Measurements from ENCODE around the gene CD79B.

CD79B gene

DNA sequence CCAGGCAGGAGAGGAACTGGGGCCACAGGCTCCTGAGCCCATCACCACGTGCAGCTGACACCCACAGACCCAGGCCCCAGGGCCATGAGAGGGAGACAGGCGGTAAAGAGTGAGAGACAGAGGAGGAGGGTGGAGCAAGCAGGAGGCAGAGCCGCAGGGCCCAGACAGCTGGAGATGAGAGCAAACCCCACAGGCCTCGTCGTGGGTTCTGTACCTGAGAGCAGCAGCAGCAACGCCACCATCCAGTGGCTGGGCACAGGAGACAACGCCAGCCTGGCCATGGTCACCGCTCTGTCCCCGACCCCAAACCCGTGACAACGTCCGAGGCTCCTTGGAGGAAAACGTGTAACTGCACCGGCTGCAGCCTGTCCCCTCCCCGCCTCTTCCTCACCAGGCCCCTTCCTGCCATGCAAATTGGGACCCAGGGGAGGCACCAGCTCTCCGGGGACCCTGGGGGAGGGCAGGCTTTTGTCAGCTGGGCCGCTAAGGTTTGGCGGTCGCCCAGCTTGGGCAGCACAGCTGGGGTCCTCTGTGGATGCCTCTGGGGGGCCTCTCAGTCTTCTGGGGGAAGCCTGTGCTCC, at the start of gene CD79B:
TSS of gene CD79B (minus strand) at position 351 of the 581 bp plus-strand sequence. CDS start at position 281, 70 bp downstream.
- DNase-seq, result no peak

DNA sequence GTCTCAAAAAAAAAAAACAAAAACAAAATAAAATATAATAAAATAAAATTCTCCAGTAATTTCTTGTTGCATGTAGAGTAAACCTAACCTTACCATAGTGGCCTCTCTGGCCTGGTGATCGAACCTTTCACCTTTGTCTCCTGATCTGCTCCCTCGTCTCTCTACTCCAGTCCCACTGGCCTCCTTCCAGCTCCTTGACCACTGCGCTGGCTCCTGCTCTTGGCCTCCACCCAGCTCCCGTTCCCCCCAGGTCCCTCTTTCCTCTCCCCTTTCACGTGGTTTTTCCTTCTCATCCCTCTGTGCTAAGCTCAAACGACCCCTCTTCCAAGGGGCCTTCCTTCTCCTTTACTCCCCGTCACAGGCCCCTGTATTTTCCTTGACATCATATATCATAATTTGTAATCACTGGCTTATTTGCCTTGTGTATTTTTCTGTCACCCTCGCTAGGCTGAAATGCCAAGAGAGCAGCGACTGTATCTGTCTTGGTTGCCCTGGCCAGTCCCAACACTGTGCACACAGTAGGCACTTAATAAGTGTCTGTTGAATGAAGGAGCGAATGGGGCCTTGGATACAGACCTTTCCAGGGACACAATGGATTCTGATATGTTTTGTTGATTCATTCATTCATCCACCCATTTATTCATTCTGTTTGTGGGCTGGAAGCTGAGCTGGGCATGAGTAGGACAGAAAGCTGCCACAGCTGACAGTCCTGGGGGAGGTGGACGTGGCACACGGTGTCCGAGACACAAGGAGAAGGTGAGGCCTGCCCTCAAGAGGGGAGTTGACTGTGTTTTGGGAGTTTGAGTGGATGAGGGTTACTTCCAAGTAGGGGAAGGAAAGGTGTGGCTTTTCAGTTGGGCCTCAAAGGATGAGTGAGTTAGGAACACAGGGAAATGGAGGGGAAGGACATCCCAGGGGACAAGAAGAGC, 46.4 kb upstream of the CD79B start:
- no peak for DNase-seq

DNA sequence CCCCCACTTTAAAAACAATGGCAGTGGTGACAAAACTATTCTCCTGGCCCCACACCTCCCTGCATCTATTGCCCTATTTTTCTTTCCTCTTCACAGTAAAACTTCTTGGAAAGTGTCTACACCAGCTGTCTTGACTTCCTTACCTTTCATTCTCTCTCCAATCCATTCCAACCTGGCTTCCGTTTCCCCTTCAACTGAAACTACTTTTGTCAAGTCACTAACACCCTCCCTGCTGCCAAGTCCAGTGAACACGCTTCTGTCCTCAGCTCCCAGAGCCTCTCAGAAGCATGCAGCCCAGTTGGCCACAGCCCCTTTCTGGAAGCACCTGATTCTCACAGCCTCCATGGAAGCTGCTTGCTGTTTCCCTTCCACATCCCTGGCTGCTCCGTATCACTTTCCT, 44.6 kb upstream of the CD79B start:
- no peak for DNase-seq

DNA sequence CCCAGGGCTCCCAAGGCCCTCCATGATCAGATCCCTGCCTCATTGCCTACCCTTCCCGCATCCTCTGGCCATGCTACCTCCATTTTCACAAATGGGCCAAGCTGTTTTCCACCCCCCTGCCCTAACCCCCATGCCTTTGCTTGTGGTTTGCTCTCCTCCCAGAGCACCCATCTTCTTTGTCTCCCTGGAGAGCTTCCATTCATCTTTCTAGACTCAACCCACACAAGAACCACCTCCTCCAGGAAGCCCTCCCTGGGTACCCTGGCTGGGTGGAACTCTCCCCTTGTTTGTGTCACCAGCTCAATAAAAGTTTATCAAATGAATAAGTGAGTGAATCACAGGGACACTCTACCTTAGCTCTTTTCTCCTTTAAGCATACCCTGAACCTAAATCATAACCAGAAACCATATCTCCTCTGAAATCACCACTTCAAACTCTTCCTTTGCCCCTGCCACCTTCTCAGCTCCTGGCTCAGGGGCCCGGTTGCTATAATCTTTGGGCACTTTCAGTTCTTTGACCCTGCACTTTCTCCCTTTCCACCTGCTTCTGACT, 43.5 kb upstream of the CD79B start:
- DNase-seq, result no peak

DNA sequence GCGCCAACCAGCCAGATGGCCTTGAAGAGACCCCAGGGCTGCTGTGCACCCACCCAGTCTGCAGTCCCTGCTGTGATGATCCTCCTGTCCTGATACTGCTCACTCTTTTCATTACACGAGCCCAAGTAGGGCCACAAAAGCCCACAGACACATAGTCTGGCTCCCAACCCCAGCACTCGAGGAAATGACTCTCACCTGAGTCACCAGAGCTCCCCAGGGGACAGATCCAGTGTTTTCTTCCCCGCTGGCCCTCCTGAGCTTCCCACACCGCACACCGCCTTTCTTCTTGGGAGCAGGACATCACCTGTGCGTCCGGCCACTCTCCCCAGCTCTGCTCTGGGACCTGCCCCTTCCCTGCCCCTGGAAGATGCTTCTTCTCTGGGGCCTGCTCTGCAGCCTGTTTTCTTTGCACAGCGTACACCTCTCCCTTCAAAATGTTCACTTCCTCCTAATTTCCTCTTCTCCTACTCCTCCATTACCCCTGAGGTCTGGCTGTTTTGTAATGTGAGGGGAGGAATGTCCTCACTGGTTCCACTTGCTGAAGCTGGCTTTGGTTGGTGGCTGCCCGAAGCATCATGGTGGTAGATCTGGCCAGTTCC, 42.6 kb upstream of the CD79B start:
- no peak for DNase-seq

DNA sequence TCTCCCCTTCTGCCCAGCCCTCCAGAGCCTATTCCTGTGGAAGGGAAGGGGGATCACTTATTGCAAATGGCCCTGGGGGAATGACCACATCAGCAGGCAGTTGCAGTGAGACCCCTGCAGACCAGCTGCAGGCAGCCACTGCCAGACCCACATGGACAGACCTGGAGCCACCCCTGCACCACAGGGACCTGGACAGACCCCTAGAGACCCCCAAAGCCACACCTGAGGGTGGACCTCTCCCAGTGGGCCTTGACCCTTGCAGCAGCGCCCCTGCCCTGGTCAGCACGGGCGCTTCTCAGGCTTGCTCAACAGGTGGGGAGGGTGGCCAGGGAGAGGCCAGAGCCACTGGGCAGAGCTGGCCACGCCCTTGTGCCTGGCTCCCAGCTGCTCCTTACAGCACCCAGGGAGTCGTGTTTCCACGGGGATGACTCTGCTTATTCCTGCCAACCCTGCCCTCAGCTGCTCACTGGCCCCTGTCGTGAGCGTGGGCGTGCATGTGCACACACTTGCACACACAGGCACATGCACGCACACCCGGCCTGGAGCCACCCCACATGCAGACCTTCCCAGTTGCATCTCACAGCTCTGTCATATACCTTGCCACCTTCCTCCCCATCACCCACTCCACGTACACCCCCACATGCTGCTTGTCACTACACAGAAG, 41.9 kb upstream of the CD79B start:
- DNase-seq, result peak; percentile 2

DNA sequence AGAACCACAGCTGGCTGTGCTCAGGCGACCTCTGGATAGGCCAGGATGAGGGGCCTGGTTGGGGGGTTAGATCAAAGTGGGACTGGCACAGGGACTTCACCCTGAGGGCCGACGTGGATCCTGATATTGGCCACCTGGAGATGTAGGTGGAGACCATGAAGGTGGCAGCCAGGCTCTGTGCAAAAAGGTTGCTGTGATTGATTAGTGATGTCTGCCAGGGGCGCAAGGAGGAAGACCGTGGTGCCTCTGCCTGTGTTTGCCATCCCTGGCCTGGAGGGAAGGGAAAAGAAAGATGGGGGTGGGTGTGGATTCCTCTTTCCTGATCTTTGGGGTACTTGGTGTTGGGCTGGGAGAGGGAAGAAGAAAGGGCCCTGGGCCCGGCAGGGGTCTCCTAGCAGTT, 41.1 kb upstream of the CD79B start:
- no peak for DNase-seq

DNA sequence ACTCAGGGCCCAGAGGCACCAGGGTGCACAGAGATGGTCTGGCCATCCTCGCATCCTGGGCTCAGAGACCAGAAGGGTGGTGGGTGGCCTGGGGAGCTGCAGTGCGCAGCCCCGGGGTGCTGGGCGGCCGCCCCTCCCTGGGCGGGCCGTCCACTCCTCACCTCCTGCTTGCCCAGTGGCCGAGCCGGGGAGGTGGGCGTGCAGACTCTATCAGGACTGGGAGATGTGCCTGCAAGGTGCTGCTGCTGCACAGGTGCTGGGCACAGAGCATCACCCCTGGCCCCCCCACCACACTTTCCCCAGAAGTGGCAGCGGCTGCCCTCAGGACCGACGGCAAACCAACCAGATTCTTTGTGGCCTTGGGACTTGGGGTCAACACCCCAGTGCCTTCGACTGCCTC, 40.7 kb upstream of the CD79B start, which contains the start of gene SCN4A:
TSS of gene SCN4A (minus strand) at position 123 of the 400 bp plus-strand sequence. CDS start at position 46, 77 bp downstream.
- no peak for DNase-seq

DNA sequence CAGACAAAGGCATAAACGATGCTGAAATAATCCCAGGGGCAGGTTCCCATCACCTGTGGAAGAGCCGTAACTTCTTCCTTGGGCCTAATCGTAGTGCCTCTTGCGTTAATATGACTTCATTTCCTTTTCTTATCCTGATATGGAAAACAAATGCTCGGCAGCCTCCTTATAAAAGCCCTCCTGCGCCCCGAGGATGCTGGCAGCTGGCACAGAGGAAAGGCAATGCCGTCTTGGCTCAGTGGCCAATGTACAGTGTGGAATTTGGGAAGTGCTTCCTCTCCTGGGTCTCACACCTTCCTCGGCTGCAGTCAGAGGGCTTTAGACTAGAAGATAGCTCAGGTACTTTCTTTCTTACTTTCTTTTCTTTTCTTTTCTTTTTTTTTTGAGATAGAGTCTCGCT, 37.1 kb upstream of the CD79B start:
- no peak for DNase-seq

DNA sequence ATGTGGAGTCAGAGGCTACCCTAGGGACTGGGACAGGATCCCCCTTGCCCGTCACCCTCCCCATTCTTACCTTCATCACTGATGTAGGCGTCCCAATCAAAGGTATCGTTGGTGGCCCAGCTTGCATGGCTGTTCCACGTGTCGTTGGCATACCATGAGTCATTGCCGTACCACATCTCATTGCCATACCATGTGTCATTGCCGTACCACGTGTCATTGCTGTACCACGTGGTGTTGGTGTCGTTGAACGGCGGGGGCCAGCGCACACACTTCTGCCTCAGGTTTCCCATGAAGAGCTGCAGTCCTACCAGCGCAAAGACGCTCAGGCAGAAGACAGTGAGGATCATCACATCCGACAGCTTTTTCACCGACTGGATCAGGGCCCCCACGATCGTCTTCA, 35.8 kb upstream of the CD79B start:
- DNase-seq, result no peak

DNA sequence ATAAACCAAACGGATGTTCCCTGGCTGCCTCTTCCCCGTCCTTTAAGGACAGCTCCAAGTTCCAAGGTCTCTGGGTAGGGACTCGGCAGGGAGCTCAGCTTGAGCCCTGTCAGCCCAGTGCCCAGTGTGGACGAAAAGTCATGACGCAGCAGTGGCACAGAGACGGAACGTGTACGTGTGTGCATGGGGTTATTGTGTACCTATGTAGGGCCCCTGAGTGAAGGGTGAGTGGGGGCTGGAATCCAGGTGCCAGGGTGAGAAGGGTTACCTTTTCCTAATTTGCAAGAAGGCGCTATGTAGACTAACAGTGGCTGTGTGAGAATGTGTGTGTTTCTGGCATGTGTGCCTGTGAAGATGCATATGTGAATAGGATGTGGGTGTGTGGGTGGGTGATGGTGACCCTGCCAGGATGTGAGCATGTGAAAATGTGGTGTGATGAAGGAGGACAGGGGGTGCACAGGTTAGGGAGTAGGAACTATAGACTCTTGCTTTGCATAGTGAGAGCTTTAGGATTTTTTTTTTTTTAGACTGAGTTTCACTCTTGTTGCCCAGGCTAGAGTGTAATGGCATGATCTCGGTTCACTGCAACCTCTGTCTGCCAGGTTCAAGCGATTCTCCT, 34.6 kb upstream of the CD79B start:
- no peak for DNase-seq

DNA sequence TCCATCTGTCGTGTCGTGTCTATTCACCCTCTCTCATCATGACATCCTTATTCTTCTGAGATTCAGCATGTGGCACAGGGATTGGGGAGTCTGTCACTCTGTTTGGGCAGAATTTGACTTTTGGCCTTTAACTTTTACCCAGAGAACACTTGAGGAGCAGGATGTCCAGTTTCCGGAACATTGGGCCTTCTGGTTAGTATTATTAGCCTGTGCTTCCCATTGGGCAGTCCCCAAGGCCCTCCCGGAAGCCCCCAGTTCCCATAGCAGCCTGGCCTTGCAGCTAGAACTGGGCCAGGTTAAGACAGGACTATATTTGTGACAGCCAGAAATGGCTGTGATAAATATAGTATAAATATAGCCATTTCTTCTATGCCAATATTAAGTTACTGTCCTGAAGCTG, 31.0 kb upstream of the CD79B start:
- DNase-seq, result no peak

DNA sequence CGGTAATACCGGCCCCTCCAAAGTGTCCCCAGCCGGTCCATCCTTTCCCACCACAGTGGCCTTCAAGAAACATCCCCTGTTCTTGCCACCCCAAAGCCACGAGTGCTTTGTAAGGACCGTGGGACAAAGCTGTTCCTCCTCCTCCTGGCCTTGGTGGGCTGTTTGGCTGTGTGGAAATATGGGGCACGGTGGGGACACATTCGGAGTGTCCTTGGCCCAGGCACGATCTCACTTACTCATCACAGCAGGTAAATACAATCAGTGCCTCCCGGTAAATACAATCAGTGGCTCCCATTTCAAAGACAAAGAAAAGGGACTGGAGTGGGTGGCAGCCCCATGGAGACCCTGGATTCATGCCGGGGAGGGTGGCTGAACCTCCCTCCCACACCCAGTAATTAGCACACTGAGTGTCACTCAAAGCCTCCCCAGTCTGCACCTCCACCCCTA, 30.2 kb upstream of the CD79B start:
- no peak for DNase-seq

DNA sequence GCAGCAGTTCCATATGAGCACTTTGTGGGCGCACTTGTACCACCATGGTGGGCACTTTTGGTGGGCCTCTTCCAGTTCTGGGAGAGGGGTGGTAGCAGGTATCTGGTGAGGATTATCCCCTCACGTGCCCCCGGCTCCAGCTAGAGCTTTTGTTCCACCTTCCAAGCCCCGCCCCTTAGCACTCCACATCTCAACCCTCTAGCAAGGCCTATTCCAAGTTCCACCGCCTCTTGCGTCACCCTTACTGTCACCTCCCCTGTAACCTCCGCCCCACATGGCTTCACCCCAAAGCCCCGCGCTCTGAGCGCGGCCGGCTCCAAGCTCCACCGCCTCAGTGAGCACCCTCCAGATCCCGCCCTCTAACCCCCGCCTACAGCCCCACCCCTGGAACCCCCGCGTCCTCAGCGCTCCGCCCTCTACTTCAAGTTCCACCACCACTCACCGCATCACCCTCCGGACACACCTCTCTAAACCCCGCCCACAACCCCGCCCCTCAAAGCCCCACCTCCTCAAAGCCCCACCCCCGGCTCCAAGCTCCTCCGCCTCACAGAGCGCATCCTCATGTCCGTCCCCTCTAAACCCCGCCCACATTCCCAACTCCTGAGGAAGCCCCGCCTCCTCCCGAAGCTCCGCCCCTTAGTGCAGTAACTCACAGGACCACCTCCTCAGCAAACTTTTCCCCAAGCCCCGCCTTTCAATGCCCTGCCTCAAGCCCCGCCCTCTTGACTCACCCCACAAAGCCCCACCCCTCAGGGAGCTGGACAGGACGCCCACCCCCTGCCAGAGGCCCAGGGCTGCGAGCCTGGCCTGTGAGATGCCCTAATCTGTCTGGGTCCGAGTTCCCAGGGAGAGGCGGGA, 29.5 kb upstream of the CD79B start:
- peak; percentile 44 for DNase-seq

DNA sequence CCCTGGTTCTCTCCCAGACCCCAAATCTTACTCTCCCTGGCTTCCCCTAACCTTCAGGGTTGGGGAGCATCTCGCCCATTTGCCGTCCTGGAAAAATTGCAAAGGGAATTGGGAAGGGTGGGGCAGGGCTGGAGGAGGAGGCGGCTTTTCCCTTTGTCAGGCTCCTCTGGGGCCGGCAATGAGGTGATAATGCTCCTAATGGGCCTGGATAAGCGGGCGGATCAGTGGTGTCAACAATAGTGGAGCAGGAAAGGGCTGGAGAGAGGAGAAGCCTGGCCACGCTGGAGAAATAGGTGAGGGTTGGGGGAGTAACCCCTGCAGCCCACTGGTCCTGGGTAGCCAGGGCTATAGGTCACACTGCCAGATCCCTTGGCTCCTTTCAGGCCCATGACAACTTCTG, 28.3 kb upstream of the CD79B start:
- DNase-seq, result no peak

DNA sequence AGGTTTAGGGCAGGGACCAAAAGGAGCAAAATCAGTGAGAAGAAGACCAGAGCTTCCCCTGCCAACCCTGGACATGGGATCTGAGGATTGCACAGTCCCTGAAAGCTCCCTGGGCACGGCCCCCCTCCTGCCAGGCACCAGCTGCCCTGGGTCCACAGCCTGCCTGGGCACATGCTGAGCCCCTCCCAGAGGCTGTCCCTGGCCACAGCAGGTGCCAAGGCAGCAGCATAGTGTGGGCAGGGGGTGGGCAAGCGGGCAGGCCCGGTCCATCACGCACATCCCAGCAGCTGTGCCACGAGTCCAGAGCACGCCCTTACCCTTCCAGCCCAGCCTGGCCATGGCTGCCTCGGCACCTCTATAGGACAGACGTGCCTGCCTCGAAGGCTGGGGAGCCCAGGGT, 27.9 kb upstream of the CD79B start:
- no peak for DNase-seq

DNA sequence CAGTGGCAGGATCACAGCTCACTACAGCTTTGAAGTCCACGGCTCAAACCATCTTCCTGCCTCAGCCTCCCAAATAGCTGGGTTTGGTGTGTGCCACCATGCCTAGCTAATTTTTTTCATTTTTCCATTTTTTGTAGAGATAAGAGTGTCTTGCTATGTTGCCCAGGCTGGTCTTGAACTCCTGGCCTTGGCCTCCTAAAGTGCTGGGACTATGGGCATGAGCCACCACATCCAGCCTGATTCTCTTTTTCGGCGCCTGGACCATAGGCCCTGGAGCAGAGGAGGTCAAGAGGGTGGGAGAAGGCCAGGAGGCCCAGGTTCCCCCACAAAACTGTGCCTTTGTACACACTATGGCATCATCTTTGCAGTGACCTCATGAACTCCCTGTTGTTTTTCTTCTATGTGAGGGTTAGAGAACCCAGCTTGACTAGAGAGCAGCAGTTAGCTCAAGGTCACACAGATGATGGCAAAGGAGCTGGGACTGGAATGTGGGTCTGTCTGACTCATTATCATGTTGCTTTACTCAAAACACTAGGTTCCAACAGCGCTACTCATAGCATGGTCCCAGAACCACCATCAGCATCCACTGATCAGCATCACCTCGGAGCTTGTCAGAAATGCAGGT, 24.3 kb upstream of the CD79B start:
- no peak for DNase-seq

DNA sequence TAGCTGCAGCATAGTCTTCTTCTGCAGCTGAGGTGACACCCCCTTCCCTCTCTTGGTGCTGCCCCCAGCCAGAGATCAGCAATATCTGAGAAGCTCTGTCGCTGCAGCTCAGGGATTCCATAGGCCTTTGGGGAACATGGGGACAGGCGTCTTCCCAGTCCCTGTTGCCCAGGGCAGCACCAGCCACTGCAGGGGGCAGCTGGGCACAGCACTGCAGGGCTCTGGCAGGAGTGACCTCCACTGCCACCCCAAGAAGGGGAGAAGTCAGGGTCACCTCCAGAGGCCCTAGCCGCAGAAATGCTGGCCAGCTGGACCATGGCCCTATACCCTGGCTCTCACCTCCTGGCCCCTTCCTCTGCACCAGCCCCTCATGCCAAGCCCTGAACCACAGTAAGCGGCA, 23.7 kb upstream of the CD79B start:
- DNase-seq, result no peak

DNA sequence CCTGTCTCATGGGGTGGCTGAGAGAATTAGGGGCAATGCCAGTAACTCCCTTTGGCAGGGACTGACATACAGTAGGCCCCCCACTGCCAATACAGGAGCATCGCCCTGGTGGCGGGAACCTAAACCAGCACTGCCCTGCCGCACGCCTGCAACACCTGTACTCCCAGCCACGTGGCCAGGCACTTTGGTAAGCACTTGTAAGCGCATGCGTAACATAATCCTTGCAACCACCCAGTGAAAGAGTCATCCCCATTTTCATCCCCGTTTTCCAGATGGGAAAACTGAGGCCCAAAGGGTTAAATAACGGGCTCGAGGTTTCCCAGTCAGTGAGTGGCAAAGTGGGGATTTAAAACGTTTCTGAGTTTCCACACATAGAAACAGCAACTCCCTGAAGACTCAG, 23.1 kb upstream of the CD79B start:
- DNase-seq, result no peak

DNA sequence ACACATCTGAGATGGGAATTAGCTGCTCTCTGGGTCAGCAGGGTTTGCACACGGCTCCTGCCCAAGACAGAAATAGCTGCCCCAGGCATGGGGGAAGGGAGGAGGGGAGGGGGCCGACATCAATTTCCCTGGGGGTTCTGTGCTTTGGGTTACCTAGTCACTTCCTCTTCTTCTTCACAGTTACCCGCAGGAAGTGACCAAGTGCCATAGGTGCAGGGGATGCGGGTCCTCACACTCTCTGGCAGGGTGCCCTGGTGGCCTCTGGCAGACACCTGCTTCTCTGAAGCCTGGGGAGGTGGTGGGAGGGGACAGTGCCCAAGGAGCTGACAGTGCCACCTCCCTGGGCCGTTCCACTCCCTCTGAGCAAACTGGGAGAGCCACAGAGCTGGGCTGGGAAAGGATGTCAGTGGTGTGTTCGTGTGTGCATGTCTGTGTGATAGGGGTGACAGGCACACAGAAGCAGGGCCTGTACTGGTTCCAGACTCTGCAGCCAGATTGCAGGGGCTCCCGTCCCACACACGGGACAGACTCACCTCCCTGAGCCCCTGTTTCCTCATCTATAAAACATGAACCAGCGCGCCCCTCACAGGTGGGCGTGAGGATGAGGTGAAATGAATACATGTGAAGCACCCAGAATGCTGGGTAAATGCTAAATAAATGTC, 22.4 kb upstream of the CD79B start:
- peak; percentile 4 for DNase-seq
